HepG2 (cell line): ENCODE data around the gene ZNF883. TPM values are rescaled to one million over a fixed set of nuclear protein-coding genes. Genes with fewer than 3 reads are reported as not detected.

Source experiments
- CBX5 ChIP-seq: sonication (generic); formaldehyde crosslinking; IDR thresholded peaks from 2 replicates; pipeline ENCODE4 v1.4.0; 2020; ENCODE audit warnings: missing genetic modification reagents, borderline replicate concordance
- HHEX ChIP-seq: IDR thresholded peaks from 2 replicates; pipeline ENCODE4 v1.6.1; 2016; ENCODE audit warnings: control low read depth
- NKX3-1 ChIP-seq: sonication (generic); formaldehyde crosslinking; IDR thresholded peaks from 2 replicates; pipeline ENCODE4 v1.5.0; 2020; ENCODE audit warnings: missing genetic modification reagents
- PPARG ChIP-seq: conservative IDR thresholded peaks from 2 replicates; pipeline ENCODE4 v1.6.1; 2016; ENCODE audit warnings: missing biosample characterization, missing genetic modification reagents
- RCOR2 ChIP-seq: IDR thresholded peaks from 2 replicates; pipeline ENCODE4 v1.6.1; 2016; ENCODE audit warnings: missing biosample characterization, missing genetic modification reagents
- RFXAP ChIP-seq: sonication (generic); formaldehyde crosslinking; IDR thresholded peaks from 2 replicates; pipeline ENCODE4 v1.4.0; 2020; ENCODE audit warnings: missing genetic modification reagents, borderline replicate concordance
- SKI ChIP-seq: fragments of 450-650 bp; IDR thresholded peaks from one replicate; pipeline ENCODE4 v1.6.1; 2018; ENCODE audit warnings: mild to moderate bottlenecking; ENCODE audit not compliant: partially characterized antibody
- SP1 ChIP-seq, 2 experiments: fragments of 450-650 bp in 1 of 2; sonication (generic) in 1 of 2; formaldehyde crosslinking in 1 of 2; IDR thresholded peaks; 2 replicates each; pipeline versions ENCODE4 v1.4.0 to v1.6.1; 2016 to 2020; ENCODE audit warnings: missing genetic modification reagents in 1 of 2
- SP2 ChIP-seq: sonication (generic); formaldehyde crosslinking; IDR thresholded peaks from 2 replicates; pipeline ENCODE4 v1.5.1; 2020; ENCODE audit warnings: mild to moderate bottlenecking, missing genetic modification reagents
- XRCC5 ChIP-seq: fragments of 200-400 bp; formaldehyde crosslinking; optimal IDR thresholded peaks from 2 replicates; pipeline ENCODE3; 2017; ENCODE audit warnings: mild to moderate bottlenecking, low read length
- YEATS4 ChIP-seq: sonication (generic); formaldehyde crosslinking; IDR thresholded peaks from 2 replicates; pipeline ENCODE4 v1.4.0; 2020; ENCODE audit warnings: missing genetic modification reagents, borderline replicate concordance
- ZBTB20 ChIP-seq: sonication (generic); formaldehyde crosslinking; IDR thresholded peaks from 2 replicates; pipeline ENCODE4 v1.8.1; 2023; ENCODE audit warnings: missing genetic modification reagents, low read depth, mild to moderate bottlenecking, borderline replicate concordance
- ZBTB26 ChIP-seq: IDR thresholded peaks from 2 replicates; pipeline ENCODE4 v1.6.1; 2016; ENCODE audit warnings: missing compliant biosample characterization, missing genetic modification reagents, borderline replicate concordance
- ZHX2 ChIP-seq, 2 experiments: sonication (generic) in 1 of 2; formaldehyde crosslinking in 1 of 2; IDR thresholded peaks; 2 replicates each; pipeline versions ENCODE4 v1.6.1 to v1.9.0; 2014 to 2022; ENCODE audit warnings: antibody characterized with exemption in 1 of 2, borderline replicate concordance in 1 of 2, inconsistent platforms in 1 of 2, low read depth in 1 of 2, missing genetic modification reagents in 1 of 2
- ZNF143 ChIP-seq: sonication (generic); formaldehyde crosslinking; IDR thresholded peaks from 2 replicates; pipeline ENCODE4 v1.4.0; 2020; ENCODE audit warnings: missing genetic modification reagents
- ZNF275 ChIP-seq: sonication (generic); formaldehyde crosslinking; IDR thresholded peaks from 2 replicates; pipeline ENCODE4 v1.8.0; 2022; ENCODE audit warnings: missing genetic modification reagents, mild to moderate bottlenecking, inconsistent platforms, borderline replicate concordance
- ZNF503 ChIP-seq: sonication (generic); formaldehyde crosslinking; IDR thresholded peaks from 2 replicates; pipeline ENCODE4 v1.4.0; 2020; ENCODE audit warnings: missing genetic modification reagents
- polyA plus RNA-seq, 8 experiments: library from polyadenylated mRNA; depleted of rRNA in 3 of 8; stranded (reverse) in 7 of 8; unstranded in 1 of 8; fragments of >200 nt; fragmentation: Illumina TruSeq in 4 of 8; extraction: Trizol in 4 of 8; gene quantifications; 2 replicates each; pipeline versions ENCODE4 v1.2.1 to v1.2.3, GENCODE V29; 2011 to 2016; ENCODE audit warnings: low read depth in 4 of 8, missing spikeins in 1 of 8, mixed read lengths in 1 of 8; ENCODE audit not compliant: insufficient read depth in 1 of 8
- total RNA-seq, 5 experiments: library from RNA; depleted of rRNA; stranded (reverse); fragments of >200 nt; fragmentation: Illumina TruSeq; extraction: Trizol; gene quantifications; 2 replicates each; pipeline ENCODE4 v1.2.3, GENCODE V29; 2016; ENCODE audit warnings: low read depth in 1 of 5

ZNF883 gene
- total and polyA plus RNA-seq, 2 of the 13 experiments (the other 11 are each of a cell fraction or from before 2014, with no cell fraction given), result 5.3 to 10.0 TPM

GRCh38 chr9:113056191-113057106 is 44.5 kb upstream of the ZNF883 start, which contains the start of gene ZFP37 (continued):
- peak; percentile 84 for TF ChIP-seq YEATS4 (CRISPR knock-in tag)
- no peak for TF ChIP-seq SKI
- no peak for TF ChIP-seq ZBTB20 (CRISPR knock-in tag)
- no peak; the same call in 1 of the 2 replicates for TF ChIP-seq SP2 (CRISPR knock-in tag)
- peak; percentile 94 for TF ChIP-seq ZNF143
- 0 out of 2 replicates have a peak, but pooled peaks have one; percentile 35 for TF ChIP-seq PPARG (CRISPR knock-in tag)
- TF ChIP-seq NKX3-1 (CRISPR knock-in tag), result no peak
- TF ChIP-seq ZNF275 (CRISPR knock-in tag), result no peak
- 0 out of 2 replicates have a peak, but pooled peaks have one; percentile 60 for TF ChIP-seq ZBTB26 (CRISPR knock-in tag)
- peak; percentile 86 for TF ChIP-seq ZHX2 (IDR thresholded peaks at IDR 0.05; ENCODE audit: low read depth)
- TF ChIP-seq ZHX2 (CRISPR knock-in tag; IDR thresholded peaks at IDR 0.05; ENCODE audit: borderline replicate concordance), result no peak
- no peak for TF ChIP-seq XRCC5
- peak; percentile 71; the same call in 1 of the 2 replicates for TF ChIP-seq CBX5
- peak; percentile 74; the same call in 1 of the 2 replicates for TF ChIP-seq RFXAP
- TF ChIP-seq RCOR2, result no peak
- peak; percentile 66; the same call in 1 of the 2 replicates for TF ChIP-seq ZNF503 (CRISPR knock-in tag)
- TF ChIP-seq SP1 (IDR thresholded peaks at IDR 0.05), result no peak
- TF ChIP-seq SP1 (CRISPR knock-in tag; IDR thresholded peaks at IDR 0.05), result 0 out of 2 replicates have a peak, but pooled peaks have one; percentile 42
- 0 out of 2 replicates have a peak, but pooled peaks have one; percentile 21 for TF ChIP-seq HHEX (CRISPR knock-in tag)
